Skeletal muscle satellite cell (primary cell): Measurements from ENCODE around the gene TRIOBP. TPM values are rescaled to one million over a fixed set of nuclear protein-coding genes. Genes with fewer than 3 reads are reported as not detected.
"Not testable (repeated sequence)": the region's sequence is repeated elsewhere in the genome, so short reads cannot be mapped to it uniquely, and the experiment has no call there.

Experiments
- H3K27me3 ChIP-seq: 2 replicates; pipeline ENCODE4 v1.7.0; 2013; ENCODE audit warnings: low read length; ENCODE audit not compliant: control insufficient read depth, insufficient read depth
- H3K36me3 ChIP-seq: 2 replicates; pipeline ENCODE4 v1.7.0; 2013; ENCODE audit warnings: mild to moderate bottlenecking, control low read depth, low read length; ENCODE audit not compliant: insufficient read depth
- H3K4me1 ChIP-seq: 2 replicates; pipeline ENCODE4 v1.7.0; 2013; ENCODE audit warnings: low read length; ENCODE audit not compliant: control insufficient read depth, insufficient read depth
- H3K4me2 ChIP-seq: 2 replicates; pipeline ENCODE4 v1.7.0; 2013; ENCODE audit warnings: mild to moderate bottlenecking, low read length
- H3K4me3 ChIP-seq: 2 replicates; pipeline ENCODE4 v1.7.0; 2013; ENCODE audit warnings: low read length
- H3K9ac ChIP-seq: 2 replicates; pipeline ENCODE4 v1.7.0; 2013; ENCODE audit warnings: mild to moderate bottlenecking, low read depth, low read length, moderate library complexity
- H3K9me3 ChIP-seq: replicated peaks from 2 replicates; pipeline ENCODE4 v1.7.0; 2013; ENCODE audit warnings: mild to moderate bottlenecking, control low read depth, low read length
- total RNA-seq: library from RNA; depleted of rRNA; stranded (reverse); fragments of >200 nt; gene quantifications from 2 replicates; pipeline ENCODE4 v1.2.3, GENCODE V29; 2012; rRNA removed

TRIOBP gene, protein sequence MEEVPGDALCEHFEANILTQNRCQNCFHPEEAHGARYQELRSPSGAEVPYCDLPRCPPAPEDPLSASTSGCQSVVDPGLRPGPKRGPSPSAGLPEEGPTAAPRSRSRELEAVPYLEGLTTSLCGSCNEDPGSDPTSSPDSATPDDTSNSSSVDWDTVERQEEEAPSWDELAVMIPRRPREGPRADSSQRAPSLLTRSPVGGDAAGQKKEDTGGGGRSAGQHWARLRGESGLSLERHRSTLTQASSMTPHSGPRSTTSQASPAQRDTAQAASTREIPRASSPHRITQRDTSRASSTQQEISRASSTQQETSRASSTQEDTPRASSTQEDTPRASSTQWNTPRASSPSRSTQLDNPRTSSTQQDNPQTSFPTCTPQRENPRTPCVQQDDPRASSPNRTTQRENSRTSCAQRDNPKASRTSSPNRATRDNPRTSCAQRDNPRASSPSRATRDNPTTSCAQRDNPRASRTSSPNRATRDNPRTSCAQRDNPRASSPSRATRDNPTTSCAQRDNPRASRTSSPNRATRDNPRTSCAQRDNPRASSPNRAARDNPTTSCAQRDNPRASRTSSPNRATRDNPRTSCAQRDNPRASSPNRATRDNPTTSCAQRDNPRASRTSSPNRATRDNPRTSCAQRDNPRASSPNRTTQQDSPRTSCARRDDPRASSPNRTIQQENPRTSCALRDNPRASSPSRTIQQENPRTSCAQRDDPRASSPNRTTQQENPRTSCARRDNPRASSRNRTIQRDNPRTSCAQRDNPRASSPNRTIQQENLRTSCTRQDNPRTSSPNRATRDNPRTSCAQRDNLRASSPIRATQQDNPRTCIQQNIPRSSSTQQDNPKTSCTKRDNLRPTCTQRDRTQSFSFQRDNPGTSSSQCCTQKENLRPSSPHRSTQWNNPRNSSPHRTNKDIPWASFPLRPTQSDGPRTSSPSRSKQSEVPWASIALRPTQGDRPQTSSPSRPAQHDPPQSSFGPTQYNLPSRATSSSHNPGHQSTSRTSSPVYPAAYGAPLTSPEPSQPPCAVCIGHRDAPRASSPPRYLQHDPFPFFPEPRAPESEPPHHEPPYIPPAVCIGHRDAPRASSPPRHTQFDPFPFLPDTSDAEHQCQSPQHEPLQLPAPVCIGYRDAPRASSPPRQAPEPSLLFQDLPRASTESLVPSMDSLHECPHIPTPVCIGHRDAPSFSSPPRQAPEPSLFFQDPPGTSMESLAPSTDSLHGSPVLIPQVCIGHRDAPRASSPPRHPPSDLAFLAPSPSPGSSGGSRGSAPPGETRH (N-terminal part only)
- 186 and 191 TPM in 2 replicates for total RNA-seq

DNA sequence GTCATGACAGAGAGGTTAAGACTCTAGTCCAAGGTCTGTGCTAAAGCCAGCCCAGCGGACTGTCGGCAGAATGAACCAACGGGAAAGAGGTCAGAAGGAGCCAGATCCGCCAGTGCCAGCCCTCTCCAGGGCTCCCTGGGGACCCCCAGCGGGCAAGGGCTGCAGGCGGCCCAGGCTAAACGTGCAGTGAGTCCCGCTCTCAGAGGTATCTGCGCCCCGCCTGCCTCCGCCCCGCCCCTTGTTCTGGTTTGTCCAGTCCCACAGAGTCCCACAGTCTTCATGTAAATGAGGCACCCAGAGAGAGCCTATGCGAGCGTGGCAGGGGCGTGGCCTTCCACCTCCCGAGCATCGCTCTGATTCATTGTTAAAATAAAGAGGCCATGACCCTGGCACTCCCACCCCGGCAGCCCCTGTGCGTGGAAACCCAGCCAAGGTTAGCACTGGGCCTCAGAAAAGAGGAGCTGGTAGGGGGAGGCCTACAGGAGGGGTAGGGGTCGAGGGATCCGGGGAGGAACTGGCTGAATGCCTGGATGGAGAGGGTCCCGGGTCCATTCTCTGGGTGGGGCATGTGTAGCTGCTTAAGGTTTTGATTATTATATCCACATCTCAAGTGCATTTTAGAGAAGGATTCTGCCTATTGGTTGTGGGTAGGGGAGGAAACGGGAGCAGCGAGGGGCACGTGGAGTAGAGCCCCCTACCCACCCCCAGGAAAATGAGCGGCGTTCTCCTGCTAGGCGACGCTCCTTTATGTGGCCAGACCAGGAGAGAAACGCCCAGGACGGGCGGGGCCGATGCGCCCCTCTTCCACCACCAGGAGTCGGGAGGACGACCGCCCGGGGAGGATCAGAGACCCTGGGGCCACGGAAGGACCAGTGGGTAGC lies at the start of gene TRIOBP:
TSS of gene TRIOBP (plus strand) at position 392 of the 881 bp plus-strand sequence. CDS start 4,318 bp downstream, outside the sequence.
- peak within 1 kb of the TSS; percentile 52 for H3K4me3 ChIP-seq
- H3K4me1 ChIP-seq, result peaks cover 16% of the 10 kb centered on the region
- no peaks in the 10 kb centered on the region for H3K27me3 ChIP-seq
- no peaks in the 10 kb centered on the region for H3K9me3 ChIP-seq
- peaks cover 15% of the 10 kb centered on the region for H3K36me3 ChIP-seq
- peak within 1 kb of the TSS; percentile 78 for H3K4me2 ChIP-seq
- H3K9ac ChIP-seq, result no peak within 1 kb of the TSS

DNA sequence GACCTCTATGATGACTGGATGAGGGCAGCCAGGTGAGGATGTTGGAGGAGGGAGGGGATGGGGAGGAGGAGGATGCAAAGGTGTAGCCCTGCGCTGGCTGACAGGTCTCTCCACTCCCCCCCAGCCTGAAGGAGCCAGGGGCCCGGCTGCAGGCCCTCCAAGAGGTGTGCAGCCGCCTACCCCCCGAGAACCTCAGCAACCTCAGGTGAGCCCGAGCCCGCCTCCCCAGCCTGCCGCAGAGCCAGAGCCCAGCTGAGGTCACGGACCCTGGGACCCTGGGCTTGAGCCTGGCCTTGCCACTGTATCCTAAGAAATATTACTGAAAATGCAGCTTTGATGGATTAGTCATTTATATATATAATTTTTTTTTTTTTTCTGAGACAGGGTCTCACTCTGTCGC lies 49.5 kb upstream of the TRIOBP start:
- peaks cover 5% of the 10 kb centered on the region for H3K36me3 ChIP-seq
- no peak overlapping the region for H3K4me2 ChIP-seq
- no peak overlapping the region for H3K4me3 ChIP-seq
- H3K9ac ChIP-seq, result no peak overlapping the region
- H3K4me1 ChIP-seq, result peaks cover 6% of the 10 kb centered on the region
- H3K27me3 ChIP-seq, result no peaks in the 10 kb centered on the region
- H3K9me3 ChIP-seq, result no peaks in the 10 kb centered on the region

DNA sequence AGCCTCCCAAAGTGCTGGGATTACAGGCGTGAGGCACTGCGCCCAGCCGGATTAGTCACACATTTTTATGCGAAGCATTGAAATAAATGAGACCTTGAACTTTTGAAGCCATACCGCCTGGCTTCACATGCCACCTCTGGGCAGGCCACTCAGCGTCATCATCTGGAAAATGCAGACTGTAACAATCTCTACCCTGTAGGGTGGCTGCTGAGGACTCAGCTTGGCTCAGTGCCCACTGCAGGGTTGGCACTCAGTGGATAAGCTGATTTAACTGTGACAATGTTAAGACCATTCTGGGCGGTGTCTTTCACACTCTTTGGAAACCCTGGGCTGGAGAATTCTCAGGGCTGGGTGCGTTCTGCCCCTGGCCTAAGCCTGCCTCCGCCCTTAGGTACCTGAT lies 48.9 kb upstream of the TRIOBP start:
- Histone ChIP-seq H3K36me3 (peaks cover 5% of the 10 kb centered on the region), H3K9me3 (no peaks in the 10 kb centered on the region), H3K4me2 (no peak overlapping the region)

DNA sequence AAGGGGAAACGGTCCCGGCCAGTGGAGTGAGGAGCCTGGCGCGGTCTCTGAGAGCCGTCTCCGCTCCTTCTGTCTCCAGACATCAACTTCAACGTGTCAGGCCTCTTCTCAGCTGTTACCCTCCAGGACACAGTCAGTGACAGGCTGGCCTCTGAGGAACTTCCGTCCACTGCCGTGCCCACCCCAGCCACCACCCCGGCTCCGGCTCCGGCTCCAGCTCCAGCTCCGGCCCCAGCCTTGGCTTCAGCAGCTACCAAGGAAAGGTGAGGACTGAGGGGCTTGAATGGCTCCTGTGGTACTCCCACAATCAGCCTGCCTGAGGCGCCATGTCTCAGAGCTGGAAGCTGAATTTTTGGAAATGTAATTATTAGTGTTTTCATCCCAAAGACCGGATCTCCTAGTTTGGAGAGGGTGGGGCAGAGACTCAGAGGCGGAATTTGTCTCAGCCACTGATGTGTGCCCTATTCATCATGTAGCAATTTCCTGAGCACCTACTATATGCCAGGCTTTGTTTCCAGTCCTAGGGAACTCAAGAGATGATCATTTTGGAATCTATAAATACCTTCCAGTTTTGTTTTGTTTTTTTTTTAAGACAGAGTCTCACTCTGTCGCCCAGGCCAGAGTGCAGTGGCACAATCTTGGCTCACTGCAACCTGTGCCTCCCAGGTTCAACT lies 46.2 kb upstream of the TRIOBP start:
- peaks cover 5% of the 10 kb centered on the region for H3K36me3 ChIP-seq
- H3K27me3 ChIP-seq, result no peaks in the 10 kb centered on the region
- no peak overlapping the region for H3K9ac ChIP-seq
- H3K4me1 ChIP-seq, result peaks cover 6% of the 10 kb centered on the region
- H3K4me2 ChIP-seq, result no peak overlapping the region
- H3K4me3 ChIP-seq, result no peak overlapping the region
- H3K9me3 ChIP-seq, result no peaks in the 10 kb centered on the region

More for the DNA sequence above, 48.9 kb upstream of the TRIOBP start:
- Histone ChIP-seq H3K4me3 (no peak overlapping the region), H3K4me1 (peaks cover 6% of the 10 kb centered on the region), H3K9ac (no peak overlapping the region), H3K27me3 (no peaks in the 10 kb centered on the region)

DNA sequence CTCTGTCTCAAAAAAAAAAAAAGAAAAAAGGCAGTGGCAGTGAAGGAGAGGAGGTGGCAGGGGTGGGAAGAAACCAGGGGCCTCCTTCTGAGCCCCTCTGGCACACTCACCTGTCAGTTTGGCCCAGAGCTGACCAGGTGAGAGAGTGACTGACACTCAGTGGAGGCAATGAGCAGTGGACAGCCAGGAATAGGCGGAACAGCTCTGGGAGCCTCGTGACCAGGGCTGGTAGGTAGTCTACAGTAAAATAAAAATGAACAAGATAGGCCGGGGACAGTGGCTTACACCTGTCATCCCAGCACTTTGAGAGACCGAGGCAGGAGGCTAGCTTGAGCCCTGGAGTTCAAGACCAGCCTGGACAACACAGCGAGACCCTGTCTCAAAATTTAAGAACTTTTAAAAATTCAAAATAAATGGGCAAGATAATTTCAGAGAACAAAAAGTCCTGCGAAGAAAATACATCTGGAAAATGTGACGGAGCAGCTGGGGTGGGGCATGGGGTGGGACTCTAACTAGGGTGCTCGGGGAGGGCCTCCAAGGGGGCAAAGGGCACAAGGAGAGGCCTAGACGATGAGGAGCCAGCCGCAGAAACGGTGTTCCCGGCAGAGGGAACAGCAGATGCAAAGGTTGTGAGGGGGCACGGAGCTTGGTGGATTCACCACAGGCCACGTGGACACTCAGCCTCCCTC lies 42.1 kb upstream of the TRIOBP start:
- H3K4me1 ChIP-seq, result peaks cover 13% of the 10 kb centered on the region
- H3K9me3 ChIP-seq, result no peaks in the 10 kb centered on the region
- H3K36me3 ChIP-seq, result peaks cover 5% of the 10 kb centered on the region
- H3K4me3 ChIP-seq, result no peak overlapping the region
- no peak overlapping the region for H3K4me2 ChIP-seq
- no peak overlapping the region for H3K9ac ChIP-seq
- H3K27me3 ChIP-seq, result no peaks in the 10 kb centered on the region

DNA sequence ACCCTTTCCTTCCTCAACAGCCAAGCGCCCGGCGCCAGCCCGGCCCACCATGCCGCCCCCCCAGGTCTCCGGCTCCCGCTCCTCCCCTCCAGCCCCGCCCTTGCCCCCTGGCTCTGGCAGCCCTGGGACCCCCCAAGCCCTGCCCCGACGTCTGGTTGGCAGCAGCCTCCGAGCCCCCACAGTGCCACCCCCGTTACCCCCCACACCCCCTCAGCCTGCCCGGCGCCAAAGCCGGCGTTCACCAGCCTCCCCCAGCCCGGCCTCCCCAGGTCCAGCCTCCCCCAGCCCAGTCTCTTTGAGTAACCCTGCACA lies 41.6 kb upstream of the TRIOBP start:
- H3K9ac ChIP-seq, result no peak overlapping the region
- H3K4me1 ChIP-seq, result peaks cover 18% of the 10 kb centered on the region
- H3K4me2 ChIP-seq, result no peak overlapping the region
- H3K27me3 ChIP-seq, result no peaks in the 10 kb centered on the region
- no peaks in the 10 kb centered on the region for H3K9me3 ChIP-seq
- H3K4me3 ChIP-seq, result no peak overlapping the region
- peaks cover 2% of the 10 kb centered on the region for H3K36me3 ChIP-seq

DNA sequence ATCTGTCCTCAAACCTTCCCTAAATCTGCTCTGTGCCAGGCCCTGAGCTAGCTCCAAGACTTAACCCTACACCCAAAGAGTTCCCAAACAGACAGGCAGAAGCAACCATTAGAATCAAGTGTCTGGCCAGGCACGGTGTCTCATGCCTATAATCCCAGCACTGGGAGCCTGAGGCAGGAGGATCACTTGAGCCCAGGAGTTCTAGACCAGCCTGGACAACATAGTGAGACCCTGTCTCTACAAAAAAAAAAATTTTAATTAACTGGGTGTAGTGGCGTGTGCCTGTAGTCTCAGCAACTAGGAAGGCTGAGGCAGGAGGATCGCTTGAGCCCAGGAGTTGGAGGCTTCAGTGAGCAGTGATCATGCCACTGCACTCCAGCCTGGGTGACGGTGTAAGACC lies 40.3 kb upstream of the TRIOBP start:
- H3K9me3 ChIP-seq, H3K27me3 ChIP-seq, H3K4me2 ChIP-seq, H3K36me3 ChIP-seq, H3K9ac ChIP-seq, H3K4me3 ChIP-seq: not testable (repeated sequence)
- H3K4me1 ChIP-seq, result peaks cover 32% of the 10 kb centered on the region

DNA sequence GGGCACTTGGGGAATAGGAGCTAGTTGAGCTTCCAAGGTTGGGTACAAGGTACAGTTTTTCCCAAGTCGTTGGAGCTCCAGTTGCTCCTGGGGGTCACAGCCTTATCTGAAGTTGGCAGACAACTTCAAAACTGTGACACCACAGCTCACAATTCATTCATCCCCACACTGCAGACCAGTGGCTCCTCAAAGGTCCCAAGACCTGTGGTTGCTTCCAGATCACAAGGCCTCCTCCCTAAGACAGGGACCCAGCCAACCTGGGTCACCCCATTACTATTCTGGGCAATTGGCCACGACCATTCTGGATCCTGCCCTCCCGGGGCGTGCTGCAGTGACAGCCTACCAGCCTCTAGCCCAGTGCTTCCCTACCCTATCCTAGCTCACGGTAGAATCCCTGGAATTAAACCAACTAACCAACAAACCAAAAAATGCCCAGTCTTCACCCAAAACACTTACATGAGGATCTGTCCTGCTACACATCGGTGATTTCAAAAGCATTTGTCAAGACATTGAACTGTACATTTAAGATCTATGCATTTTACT lies 39.2 kb upstream of the TRIOBP start:
- Histone ChIP-seq H3K4me1 (peaks cover 39% of the 10 kb centered on the region), H3K4me2 (peak overlapping the region; percentile 86), H3K27me3 (no peaks in the 10 kb centered on the region), H3K36me3 (no peaks in the 10 kb centered on the region), H3K9ac (peak overlapping the region; percentile 70), H3K4me3 (peak overlapping the region; percentile 73), H3K9me3 (no peaks in the 10 kb centered on the region)

DNA sequence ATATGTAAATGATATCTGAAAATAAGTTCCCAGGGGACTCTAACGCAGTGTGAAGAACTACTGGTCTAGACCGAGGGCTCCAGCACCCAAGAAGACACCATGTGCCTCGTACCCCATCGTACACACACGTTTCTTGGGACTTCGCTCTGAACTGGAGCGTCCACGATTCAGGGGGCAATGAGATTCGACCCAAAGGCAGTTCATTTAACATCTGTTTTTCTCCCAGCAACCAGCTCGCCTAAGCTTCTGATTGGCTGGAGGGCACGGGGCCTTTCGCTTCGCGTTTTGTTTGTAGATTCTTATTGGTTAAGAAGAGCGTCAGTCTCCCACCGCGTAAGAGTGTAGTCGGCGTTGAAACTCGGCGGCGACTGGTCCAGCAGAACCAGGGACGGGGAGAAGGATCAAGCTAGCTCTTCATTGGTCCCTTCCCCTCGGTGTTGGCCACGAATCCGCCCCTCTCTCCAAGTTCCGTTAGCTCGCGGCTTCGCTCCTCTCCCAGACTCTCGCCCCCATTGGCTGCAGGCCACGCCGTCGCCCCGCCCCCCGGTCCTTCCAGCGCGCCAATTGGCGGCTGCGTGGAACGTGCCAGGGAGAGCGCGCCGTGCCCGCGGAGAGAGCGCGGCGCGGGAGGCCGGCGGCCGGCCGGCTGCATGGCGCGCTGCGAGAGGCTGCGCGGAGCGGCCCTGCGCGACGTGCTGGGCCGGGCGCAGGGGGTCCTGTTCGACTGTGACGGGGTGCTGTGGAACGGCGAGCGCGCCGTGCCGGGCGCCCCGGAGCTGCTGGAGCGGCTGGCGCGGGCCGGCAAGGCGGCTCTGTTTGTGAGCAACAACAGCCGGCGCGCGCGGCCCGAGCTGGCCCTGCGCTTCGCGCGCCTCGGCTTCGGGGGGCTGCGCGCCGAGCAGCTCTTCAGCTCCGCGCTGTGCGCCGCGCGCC lies 38.4 kb upstream of the TRIOBP start, which contains the start of gene PDXP:
TSS of gene PDXP (plus strand) at position 591 of the 933 bp plus-strand sequence. CDS start at position 651, 60 bp downstream.
- peak within 1 kb of the TSS; percentile 82 for H3K4me3 ChIP-seq
- H3K4me1 ChIP-seq, result peaks cover 42% of the 10 kb centered on the region
- H3K36me3 ChIP-seq, result no peaks in the 10 kb centered on the region
- peak within 1 kb of the TSS; percentile 96 for H3K4me2 ChIP-seq
- peak within 1 kb of the TSS; percentile 79 for H3K9ac ChIP-seq
- no peaks in the 10 kb centered on the region for H3K9me3 ChIP-seq
- H3K27me3 ChIP-seq, result no peaks in the 10 kb centered on the region
